GM21717 (cell line): ENCODE data around the gene SURF4.

Source experiments
- ATAC-seq: cut with Tn5 transposase; IDR thresholded peaks from one replicate; pipeline ENCODE4 v1.9.1; 2021; ENCODE audit warnings: mild to moderate bottlenecking, moderate library complexity; ENCODE audit not compliant: unreplicated experiment

The SURF4 gene

GRCh38 chr9:133375116-133375723, 640 bp downstream of the SURF4 start:
- ATAC-seq = peak; percentile 8

- no peak for ATAC-seq
These were observed 1.2 kb downstream of the SURF4 start for GRCh38 chr9:133374612-133375115.

DNA sequence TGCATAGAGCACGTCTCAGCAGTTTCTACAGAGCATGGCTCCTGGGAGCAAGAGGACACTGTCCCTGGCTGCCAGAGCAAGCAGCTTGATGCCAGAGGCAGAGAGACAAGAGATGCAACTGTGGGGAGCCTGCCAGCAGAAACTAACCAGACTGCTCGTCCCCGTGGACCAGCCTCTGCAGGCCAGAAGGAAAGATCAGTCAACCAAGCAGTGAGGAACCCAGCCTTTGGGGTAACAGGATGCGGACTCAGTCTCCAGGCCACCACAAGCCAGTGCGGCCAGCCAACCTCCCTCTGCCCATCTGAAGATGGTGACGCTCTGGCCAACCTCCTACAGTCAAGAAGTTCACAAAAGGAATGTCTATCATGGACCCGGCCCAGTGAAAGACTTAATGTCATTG, 3.7 kb downstream of the SURF4 start:
- ATAC-seq = no peak

GRCh38 chr9:133371261-133371711, 4.6 kb downstream of the SURF4 start:
- ATAC-seq = no peak

GRCh38 chr9:133370685-133371084, 5.2 kb downstream of the SURF4 start:
- no peak for ATAC-seq

- ATAC-seq = no peak
These were observed 5.9 kb downstream of the SURF4 start for GRCh38 chr9:133369933-133370332.

DNA sequence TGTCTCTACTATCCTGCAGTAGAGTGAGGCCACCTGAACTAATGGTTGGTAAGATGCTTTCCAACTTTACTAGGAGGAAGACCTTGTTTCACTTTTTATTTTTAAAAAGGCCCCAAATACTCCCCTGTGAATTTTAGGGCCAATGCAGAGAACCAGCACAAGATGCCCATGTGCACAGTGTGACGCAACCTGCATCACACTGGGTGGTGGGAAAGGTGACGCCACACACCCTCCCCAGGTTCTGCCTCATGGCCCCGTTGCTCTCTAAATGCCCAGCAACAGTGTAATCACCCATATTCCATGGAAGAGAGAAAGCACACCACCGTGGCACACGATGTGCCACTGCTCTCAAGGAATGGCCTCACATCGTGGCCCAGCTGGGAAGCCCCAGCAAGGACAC, 6.4 kb downstream of the SURF4 start:
- no peak for ATAC-seq

DNA sequence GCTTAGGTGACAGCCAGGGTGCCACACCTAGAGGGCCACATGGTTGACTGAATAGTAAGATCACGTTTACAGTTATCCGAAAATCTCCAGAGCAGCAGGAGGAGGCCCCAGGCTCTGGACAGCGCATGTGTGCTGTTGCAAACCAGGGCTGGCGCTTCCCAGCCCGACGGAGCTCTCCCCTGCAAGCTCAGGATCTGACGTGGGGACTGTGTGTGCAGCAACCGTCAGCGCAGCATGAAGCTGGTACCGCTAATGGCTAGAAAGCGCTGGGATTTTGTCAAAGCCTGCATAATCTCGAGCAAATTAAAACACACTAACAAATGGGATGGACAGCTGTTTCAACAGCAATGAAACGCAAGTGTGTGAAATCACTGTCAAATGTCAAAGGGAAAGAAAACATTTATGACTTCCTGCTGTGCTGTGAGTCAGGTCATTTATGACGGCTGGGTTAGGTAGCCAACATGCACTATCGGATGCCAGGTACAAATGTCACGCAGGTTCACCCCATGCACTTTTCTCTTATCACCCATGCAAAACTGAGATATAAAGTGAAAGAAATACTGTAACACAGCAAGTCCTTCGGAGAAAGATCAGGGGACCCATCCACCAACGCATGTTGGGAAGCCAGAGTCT, 7.5 kb downstream of the SURF4 start:
- no peak for ATAC-seq

GRCh38 chr9:133367778-133368177, 8.1 kb downstream of the SURF4 start:
- ATAC-seq = no peak

GRCh38 chr9:133367221-133367620, 8.6 kb downstream of the SURF4 start:
- no peak for ATAC-seq

GRCh38 chr9:133366435-133366834, 9.4 kb downstream of the SURF4 start:
- ATAC-seq = no peak

GRCh38 chr9:133362359-133363044, 13.4 kb downstream of the SURF4 start:
- ATAC-seq = no peak

GRCh38 chr9:133361507-133362092, 14.3 kb downstream of the SURF4 start:
- no peak for ATAC-seq

DNA sequence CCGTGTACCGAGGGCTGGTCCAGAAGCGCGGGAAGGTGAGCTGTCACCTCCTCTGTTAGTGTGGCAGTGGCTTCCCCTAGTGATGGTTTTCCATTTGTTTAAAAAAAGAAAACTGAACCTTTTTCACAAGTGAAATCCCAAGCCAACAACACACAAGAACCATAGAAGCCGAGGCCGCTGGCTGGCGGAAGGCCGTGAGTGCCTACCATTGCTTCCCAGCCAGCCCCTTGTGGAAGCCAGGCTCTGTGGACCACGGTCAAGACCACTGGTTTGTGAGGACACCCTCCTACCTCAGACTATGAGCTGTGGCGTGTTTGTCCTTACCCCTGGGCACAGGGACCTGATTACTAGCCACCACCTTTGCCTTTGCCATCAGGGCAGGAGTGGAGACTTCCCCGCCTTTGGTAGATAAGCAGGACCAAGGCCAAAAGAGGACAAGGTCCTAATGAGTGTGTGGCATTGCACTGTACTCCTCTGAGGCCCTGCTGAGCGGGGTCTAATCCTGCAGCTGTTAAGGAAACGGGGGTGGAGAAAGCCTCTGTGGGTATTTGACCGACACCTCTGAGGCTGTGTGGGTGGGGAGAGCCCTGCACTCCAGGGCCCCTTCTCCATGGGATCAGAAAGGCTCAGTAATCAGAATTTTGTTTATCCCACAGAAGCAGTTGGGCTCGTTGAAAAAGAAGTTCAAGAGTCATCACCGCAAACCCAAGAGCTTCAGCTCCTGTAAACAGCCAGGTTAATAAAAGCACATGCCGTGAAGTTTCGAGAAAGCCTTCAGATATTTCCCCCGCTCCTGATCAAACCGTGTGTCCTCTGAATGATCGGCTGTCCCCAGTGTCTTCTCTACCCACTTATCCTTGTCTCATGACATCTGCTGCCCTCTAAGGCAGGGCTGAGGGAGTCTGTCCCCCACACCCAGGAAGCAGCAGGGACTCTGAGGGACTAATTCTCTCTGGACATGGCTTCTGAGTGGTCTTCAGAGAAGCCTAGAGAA, 15.2 kb downstream of the SURF4 start:
- ATAC-seq = no peak

- ATAC-seq = no peak
These were observed 16.3 kb downstream of the SURF4 start for GRCh38 chr9:133359399-133360175.

DNA sequence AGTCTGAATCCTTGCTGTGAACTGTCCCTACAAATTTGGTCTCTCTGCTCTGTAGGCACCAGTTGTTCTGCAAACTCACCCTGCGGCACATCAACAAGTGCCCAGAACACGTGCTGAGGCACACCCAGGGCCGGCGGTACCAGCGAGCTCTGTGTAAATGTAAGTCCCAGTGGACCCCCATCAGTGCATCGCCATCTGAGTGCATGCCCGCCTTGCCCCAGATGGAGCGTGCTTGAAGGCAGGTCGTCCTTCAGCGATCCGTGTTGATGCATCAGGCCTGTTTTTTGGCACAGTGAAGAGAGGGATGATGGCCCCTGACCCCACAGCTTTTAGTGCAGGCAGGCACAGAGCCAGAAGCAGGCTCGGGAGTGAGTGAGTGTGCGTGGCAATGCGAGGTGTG, 18.2 kb downstream of the SURF4 start:
- no peak for ATAC-seq

DNA sequence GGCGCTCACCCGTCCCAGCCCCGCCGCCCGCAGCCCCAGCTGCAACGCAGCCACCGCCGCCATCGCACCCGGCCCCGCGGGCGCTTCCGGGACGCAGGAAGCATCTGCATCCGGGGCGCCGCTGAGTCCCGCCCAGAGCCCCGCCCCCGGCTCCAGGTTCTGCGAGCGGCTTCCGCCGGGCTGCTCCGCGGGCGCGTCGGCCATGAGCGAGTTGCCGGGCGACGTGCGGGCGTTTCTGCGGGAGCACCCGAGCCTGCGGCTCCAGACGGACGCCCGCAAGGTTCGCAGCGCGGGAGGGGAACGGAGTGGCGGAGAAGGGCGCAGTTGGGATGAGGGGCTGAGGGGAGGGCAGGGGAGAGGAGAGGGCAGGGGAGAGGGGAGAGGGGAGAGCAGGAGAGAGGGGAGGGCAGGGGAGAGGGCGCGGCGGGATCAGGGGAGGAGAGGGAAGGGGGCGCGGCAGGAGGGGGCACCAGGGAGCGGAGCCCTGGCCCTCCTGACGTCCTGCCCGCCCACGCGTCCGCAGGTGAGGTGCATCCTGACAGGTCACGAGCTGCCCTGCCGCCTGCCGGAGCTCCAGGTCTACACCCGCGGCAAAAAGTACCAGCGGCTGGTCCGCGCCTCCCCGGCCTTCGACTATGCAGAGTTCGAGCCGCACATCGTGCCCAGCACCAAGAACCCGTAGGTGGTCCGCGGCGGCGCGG, 19.3 kb downstream of the SURF4 start, which contains the start of the genes SURF1 and SURF2:
Gene SURF1, minus strand, starts transcription at position 97 of the 701 bp plus-strand sequence. Its CDS starts 34 bp downstream, at position 63.
Gene SURF2, plus strand, starts transcription at position 160 of the 701 bp plus-strand sequence. Its CDS starts 43 bp downstream, at position 203.
- peak; percentile 57 for ATAC-seq

DNA sequence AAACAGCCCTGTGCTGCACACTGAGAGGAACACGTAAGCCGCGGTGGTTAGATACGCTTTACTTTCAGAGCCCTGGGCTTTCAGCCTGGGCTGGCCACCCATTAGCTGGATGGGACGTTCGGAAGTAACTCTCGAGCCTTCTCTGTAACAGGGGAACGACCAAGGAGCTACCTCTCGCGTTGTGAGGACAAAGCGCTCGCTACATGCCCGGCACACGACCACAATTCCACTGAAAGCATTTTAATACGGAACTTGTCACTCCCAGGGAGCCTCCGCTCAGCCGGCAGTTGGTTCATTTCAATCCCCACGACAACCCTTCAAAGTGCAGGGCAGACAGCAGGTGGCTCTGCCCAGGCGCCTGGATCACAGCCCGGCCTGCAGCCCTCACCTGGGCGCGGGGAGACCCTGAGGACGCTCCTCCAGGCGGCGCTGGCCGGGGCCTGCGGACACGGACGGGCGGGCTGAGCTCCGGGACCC, 19.9 kb downstream of the SURF4 start:
- peak; percentile 7 for ATAC-seq

GRCh38 chr9:133354766-133355165, 21.1 kb downstream of the SURF4 start:
- ATAC-seq = no peak
